Raji (cell line): Measurements from ENCODE around the gene GP1BB.

ENCODE experiments used
- POLR2A ChIP-seq: IDR thresholded peaks from 2 replicates; pipeline ENCODE4 v1.6.1; 2011; ENCODE audit warnings: low read depth, low read length, control low read depth; ENCODE audit not compliant: insufficient read depth

Gene GP1BB

GRCh38 chr22:19705181-19705934 lies 18.0 kb upstream of the GP1BB start:
- no peak for TF ChIP-seq POLR2A

DNA sequence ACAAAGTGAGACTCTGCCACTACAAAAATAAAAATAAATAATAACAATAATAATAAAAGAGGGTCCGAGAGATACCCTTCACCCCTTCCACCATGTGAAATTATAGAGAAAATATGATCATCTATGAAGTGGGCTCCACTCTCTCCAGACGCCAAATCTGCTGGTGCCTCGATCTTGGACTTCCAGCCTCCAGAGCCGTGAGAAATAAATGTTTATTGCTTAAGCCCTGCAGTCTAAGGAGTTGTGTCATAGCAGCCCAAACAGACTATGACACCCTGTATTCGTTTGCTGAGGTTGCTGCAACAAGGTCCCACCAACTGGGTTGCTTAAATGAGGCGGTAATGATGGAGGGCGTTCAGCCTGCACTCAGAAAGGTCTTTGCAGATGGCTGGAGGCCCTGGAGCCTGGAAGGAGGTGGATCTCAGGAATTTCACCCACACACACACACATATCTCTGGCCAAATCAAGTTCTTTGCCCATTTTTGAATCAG lies 16.6 kb upstream of the GP1BB start:
- no peak for TF ChIP-seq POLR2A

DNA sequence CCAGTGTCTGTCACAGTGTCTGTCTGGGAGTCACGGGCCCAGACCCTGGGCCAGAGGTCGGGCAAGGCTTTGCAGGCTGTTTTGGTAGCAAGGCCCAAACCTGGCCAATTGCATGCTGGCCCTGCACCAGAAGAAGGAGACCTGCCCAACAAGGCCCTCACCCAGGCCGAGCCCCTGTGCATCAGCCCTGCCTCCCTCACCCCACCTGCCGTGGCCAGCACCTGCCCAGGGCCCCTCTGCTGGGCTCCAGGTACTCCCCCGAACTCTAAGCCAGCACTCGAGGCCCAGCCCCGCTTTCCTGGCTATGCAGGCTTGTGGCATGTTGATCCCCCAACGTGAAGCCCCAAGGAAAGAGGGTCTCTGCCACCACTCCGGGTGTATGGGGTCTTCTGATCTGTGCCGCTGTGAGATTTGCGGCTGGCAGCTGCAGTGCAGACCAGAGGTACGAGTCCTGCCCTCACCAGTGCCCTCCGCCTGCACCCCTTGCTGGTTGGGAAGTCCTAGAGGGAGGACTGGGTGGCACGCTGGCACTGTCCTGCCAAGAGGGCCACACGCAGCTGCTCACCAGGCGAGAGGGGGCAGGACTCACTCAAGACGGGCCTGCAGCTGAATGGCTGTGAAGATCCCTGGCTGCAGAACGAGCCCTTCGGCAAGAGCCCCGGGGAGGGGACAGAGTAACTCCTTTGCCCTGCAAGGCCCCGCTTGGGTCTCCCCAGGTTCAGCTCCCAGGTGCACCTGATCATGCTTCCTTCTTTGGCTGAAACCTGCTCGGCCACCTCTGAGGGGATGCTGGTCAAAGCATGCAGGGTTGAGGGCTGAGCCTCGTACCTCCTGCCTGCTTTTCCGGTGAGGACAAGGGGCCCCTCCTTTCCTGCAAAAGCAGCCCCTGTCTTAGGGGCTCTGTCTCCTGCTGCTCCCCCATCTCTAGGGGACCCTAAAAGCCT lies 15.7 kb upstream of the GP1BB start:
- TF ChIP-seq POLR2A, result no peak

DNA sequence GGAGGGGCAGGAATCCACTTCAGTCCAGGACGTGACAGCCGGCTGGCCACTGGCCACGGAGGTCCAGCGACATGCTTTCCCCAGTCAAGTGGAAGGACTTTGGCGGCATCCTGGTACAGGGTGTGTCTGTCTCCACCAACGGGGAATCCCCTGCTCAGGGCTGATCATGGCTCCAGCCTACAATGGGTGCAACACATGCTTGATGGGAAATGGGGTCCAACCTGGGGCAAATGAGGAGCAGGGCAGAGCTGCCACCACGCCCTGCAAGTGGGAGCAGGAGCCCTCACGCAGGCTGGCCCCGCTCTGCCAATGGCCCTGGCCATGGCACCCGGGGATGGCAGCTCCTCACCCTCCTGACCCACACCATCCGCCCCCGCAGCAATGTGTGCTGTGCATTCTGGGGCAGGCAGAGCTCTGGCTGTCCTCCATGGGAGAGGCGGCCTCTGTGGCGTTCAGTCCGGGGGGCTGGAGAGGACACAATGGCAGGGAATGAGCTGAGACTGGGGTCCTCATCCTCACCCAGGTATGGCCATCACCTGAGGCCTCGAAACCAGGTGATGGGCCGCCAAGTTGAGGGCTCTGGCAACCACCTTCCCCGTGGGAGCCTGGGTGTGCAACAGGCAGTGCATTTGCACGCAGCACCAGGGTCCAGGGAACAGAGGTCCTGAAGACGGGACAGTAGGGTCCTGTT lies 14.9 kb upstream of the GP1BB start:
- no peak for TF ChIP-seq POLR2A

DNA sequence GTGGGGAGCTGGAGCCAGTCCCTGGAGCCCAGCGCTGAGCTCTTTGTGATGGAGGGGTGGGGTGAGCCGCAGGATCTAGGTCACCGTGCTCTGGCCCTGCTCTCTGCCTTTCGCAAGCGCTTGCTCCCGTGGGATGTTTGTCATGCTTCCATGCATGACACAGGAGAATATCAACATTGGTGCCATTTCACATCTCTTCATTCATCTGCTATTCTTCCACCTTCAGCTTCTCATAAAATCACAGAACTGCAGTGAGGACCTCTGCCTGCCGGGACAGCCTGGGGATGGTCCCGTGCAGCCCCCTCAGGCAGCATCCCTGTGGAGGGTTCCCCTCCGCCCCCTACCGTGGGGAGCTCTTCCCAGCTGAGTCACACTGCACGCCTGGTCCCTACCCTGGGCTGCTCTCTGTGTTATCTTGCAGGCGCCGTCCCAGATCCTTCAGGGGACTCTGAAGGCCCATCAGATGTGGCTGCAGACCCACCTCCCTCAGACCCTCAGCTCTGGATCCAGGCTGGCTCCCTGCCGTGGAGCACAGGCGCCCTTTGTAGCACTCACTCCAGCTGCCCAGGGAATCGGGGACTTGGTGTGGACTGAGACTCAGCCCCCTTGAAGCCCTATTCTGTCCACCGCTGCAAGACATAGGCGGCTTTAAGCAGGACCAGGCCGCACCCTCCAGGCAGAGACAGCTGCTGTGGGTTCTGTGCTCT lies 14.1 kb upstream of the GP1BB start:
- no peak for TF ChIP-seq POLR2A

GRCh38 chr22:19710020-19710768 lies 13.1 kb upstream of the GP1BB start:
- no peak for TF ChIP-seq POLR2A

DNA sequence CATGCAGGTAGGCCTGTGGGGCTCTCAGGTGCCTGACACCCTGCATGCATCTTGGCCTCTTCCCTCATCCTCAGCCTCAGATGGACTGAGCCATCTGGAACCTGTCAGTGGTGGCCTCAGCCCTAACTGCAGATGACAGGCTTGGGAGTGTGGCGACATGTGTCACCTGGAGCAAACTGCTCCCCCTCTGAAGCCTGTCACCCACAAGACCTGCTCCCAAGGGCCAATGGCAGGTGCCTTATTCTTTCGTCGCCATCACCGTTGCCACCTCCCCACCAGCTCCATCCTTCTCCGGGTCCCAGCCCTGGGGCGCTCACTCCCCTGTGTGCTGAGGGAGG lies 12.6 kb upstream of the GP1BB start:
- TF ChIP-seq POLR2A, result no peak

DNA sequence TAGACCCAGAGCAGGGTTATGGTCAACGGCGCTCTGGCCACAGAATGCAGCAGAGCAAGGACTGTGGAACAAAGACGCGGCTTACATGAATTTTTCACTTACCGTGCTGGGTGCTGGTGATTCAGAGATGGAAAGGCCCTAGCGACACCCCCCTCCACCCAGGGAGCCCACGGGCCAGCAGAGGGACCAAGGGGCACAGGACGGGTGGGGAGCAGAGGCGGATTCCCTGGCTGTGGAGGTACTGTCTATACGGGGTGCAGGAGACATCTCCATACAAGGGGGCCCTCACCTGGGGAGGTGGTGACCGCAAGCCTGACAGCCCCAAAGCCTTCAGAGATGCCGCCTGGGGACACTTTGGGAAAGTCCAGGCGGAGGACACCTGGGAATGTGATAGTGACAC lies 10.1 kb upstream of the GP1BB start:
- TF ChIP-seq POLR2A, result no peak

DNA sequence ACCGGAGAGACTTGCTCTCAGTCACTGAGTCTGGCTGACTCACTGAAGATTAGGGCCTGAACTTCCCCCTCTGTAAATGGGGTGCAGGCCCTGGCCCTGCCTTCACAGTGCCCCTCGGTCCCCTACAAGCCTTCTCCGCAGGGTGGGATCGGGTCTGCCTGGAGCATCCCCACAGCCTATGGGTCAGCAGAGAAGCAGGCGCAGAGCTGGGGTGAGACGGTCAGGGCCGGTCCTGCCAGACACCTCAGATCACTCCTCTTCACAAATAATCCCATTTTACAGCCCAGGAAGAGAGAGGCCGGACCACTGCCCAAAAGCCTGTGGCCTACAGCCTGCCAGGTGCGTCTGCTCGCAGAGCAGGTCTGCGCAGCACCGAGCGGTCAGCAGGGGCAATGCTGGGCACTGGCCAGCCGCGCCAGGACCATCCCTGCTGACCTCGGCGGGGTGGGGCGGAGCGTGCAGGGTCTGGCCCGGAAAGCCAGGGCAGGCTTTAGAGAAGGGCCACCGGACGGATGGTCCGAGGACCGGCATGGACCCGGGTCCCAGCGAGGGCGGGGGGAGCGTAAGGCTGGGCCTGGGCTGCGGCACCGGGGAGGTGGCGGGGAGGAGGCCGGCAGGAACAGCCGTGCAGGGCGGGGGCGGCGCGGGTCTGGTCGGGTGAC lies 9.6 kb upstream of the GP1BB start:
- TF ChIP-seq POLR2A, result no peak

GRCh38 chr22:19714312-19715187 lies 8.8 kb upstream of the GP1BB start, which contains the start of gene SEPTIN5:
Gene SEPTIN5 (plus strand): TSS chr22:19714503. CDS start chr22:19714589, 86 bp downstream.
- no peak for TF ChIP-seq POLR2A

DNA sequence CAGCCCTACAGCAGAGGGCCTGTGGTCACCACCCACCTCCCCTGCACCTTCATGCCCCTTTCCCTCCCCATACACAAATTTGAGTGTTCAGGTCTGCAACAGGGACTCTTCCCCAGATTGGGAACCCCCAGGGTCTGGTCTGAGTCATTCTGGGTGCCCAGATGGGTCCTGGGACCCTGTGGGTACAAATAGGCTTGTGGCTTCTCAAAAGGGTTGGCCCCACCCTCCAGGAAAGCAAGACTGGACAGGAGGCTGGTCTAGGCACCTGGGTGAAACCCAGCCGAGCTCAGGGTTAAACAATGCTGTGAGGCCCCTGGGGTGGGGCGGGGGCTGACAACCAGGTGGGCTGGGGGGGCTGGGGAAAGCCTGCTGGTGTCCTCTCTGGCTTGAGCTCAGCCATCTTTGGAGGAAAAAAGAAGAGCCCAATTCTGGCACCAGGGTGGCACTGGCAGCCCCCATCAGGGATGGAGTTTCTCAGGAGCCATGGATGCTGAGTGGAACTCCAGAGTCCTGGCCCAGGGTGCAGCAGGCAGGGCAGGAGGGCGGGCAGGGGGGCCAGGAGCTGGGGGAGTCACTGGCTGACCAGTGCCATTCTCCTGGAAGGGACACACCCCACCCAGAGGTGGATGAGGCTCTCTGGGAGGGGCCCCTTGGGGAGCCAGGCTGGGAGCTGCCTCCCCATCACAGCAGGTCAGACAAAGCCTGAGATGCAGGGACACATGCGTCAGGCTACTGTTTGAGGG lies 8.0 kb upstream of the GP1BB start:
- no peak for TF ChIP-seq POLR2A
